H1 (cell line): ENCODE data around the gene HOXC5. TPM values are rescaled to one million over a fixed set of nuclear protein-coding genes. Genes with fewer than 3 reads are reported as not detected.

ENCODE experiments used
- CTCF ChIA-PET: fragments of 300-600 bp; sonication (Branson Sonifier 250); formaldehyde crosslinking; loops from one replicate; lab custom pipeline; 2021; ENCODE audit not compliant: partially characterized antibody; lab: Charles Lee
- POLR2A ChIA-PET: fragments of 300-600 bp; sonication (Branson Sonifier 250); formaldehyde crosslinking; loops from one replicate; lab custom pipeline; 2021; ENCODE audit warnings: inconsistent platforms; ENCODE audit not compliant: partially characterized antibody; lab: Charles Lee
- DNase-seq, 2 experiments: peaks; one replicate each; pipeline versions ENCODE4 v3.0.0 to v3.0.0-alpha.2; 2010 to 2022; ENCODE audit warnings: low spot score in 2 of 2, low read depth in 1 of 2, mixed read lengths in 1 of 2
- FAIRE-seq: peaks from 2 replicates; lab custom pipeline; 2011; peaks lifted over from hg19 to GRCh38; lab: Jason Lieb, UNC
- H2AFZ ChIP-seq: 2 replicates; pipeline ENCODE4 v1.8.1; 2012; ENCODE audit warnings: low read length, inconsistent platforms
- H2AK5ac ChIP-seq: 2 replicates; pipeline ENCODE4 v1.6.1; 2013; ENCODE audit warnings: low read depth, low read length
- H2BK120ac ChIP-seq: replicated peaks from 2 replicates; pipeline ENCODE3; 2013; ENCODE audit warnings: low read depth, low read length, inconsistent platforms
- H2BK12ac ChIP-seq: 2 replicates; pipeline ENCODE4 v1.6.1; 2013; ENCODE audit warnings: low read depth, low read length
- H2BK15ac ChIP-seq: 2 replicates; pipeline ENCODE4 v1.6.1; 2013; ENCODE audit warnings: low read length
- H2BK20ac ChIP-seq: 2 replicates; pipeline ENCODE4 v1.6.1; 2013; ENCODE audit warnings: low read length
- H2BK5ac ChIP-seq: 2 replicates; pipeline ENCODE4 v1.6.1; 2013; ENCODE audit warnings: low read depth, low read length
- H3K14ac ChIP-seq: 2 replicates; pipeline ENCODE4 v1.6.1; 2013; ENCODE audit warnings: inconsistent platforms; ENCODE audit not compliant: insufficient read length
- H3K18ac ChIP-seq: 2 replicates; pipeline ENCODE4 v1.6.1; 2013; ENCODE audit warnings: low read length; ENCODE audit errors: extremely low read depth
- H3K23ac ChIP-seq: 2 replicates; pipeline ENCODE4 v1.6.1; 2013; ENCODE audit warnings: inconsistent platforms; ENCODE audit not compliant: insufficient read length
- H3K23me2 ChIP-seq: 2 replicates; pipeline ENCODE4 v1.6.1; 2013; ENCODE audit warnings: low read depth, low read length
- H3K27ac ChIP-seq: 2 replicates; pipeline ENCODE4 v1.6.1; 2011; ENCODE audit warnings: low read depth, low read length, inconsistent platforms
- H3K27me3 ChIP-seq, 4 experiments: replicated peaks in 1 of 4; 1 replicate in 1 of 4; 2 replicates in 3 of 4; pipeline versions ENCODE4 v1.6.1 to v1.8.1; 2011 to 2013; ENCODE audit warnings: low read length in 3 of 4, mild to moderate bottlenecking in 3 of 4, inconsistent platforms in 2 of 4, mixed read lengths in 2 of 4, moderate library complexity in 1 of 4; ENCODE audit not compliant: control insufficient read depth in 3 of 4, insufficient read depth in 3 of 4; ENCODE audit errors: extremely low read depth in 1 of 4
- H3K36me3 ChIP-seq, 4 experiments: 2 replicates each; pipeline versions ENCODE4 v1.6.1 to v1.8.1; 2011 to 2013; ENCODE audit warnings: mild to moderate bottlenecking in 4 of 4, low read length in 3 of 4, moderate library complexity in 2 of 4, control low read depth in 1 of 4, inconsistent platforms in 1 of 4; ENCODE audit not compliant: insufficient read depth in 4 of 4, control insufficient read depth in 2 of 4
- H3K4ac ChIP-seq: replicated peaks from 2 replicates; pipeline ENCODE3; 2013; ENCODE audit warnings: low read length, low read depth, mixed read lengths, inconsistent platforms; ENCODE audit not compliant: insufficient read length
- H3K4me1 ChIP-seq, 4 experiments: replicated peaks in 1 of 4; 1 replicate in 1 of 4; 2 replicates in 3 of 4; pipeline versions ENCODE4 v1.6.1 to v1.8.1; 2011 to 2013; ENCODE audit warnings: low read length in 3 of 4, inconsistent platforms in 2 of 4, mixed read lengths in 1 of 4; ENCODE audit not compliant: insufficient read depth in 4 of 4, control insufficient read depth in 3 of 4
- H3K4me2 ChIP-seq, 2 experiments: 2 replicates each; pipeline versions ENCODE4 v1.6.1 to v1.8.1; 2011 to 2013; ENCODE audit warnings: low read depth in 2 of 2, low read length in 2 of 2, control low read depth in 1 of 2, inconsistent platforms in 1 of 2, mild to moderate bottlenecking in 1 of 2; ENCODE audit not compliant: insufficient read depth in 1 of 2
- H3K4me3 ChIP-seq, 4 experiments: fragments of 200-600, 300-600 bp in 1 of 4; sonication (generic), shearing (Covaris generic), sonication (Bioruptor Twin) in 1 of 4; 2 replicates each; pipeline versions ENCODE4 v1.5.1 to v1.8.1; 2011 to 2016; ENCODE audit warnings: low read length in 4 of 4, low read depth in 3 of 4, control low read depth in 2 of 4, inconsistent platforms in 2 of 4, mild to moderate bottlenecking in 2 of 4, mixed read lengths in 1 of 4, moderate library complexity in 1 of 4; ENCODE audit not compliant: insufficient read depth in 2 of 4; ENCODE audit errors: extremely low read depth in 1 of 4
- H3K56ac ChIP-seq: replicated peaks from 2 replicates; pipeline ENCODE3; 2013; ENCODE audit warnings: low read depth, mild to moderate bottlenecking, mixed read lengths, low read length, inconsistent platforms; ENCODE audit not compliant: insufficient read length
- H3K79me1 ChIP-seq: 2 replicates; pipeline ENCODE4 v1.6.1; 2013; ENCODE audit warnings: low read depth, low read length, control low read depth
- H3K79me2 ChIP-seq, 2 experiments: 2 replicates each; pipeline versions ENCODE4 v1.6.1 to v1.8.1; 2012 to 2013; ENCODE audit warnings: low read length in 2 of 2, mild to moderate bottlenecking in 2 of 2, inconsistent platforms in 1 of 2; ENCODE audit not compliant: insufficient read depth in 2 of 2, control insufficient read depth in 1 of 2
- H3K9ac ChIP-seq, 4 experiments: replicated peaks in 1 of 4; 1 replicate in 1 of 4; 2 replicates in 3 of 4; pipeline versions ENCODE4 v1.6.1 to v1.8.1; 2011 to 2013; ENCODE audit warnings: low read depth in 3 of 4, low read length in 3 of 4, control low read depth in 2 of 4, mild to moderate bottlenecking in 2 of 4, moderate library complexity in 2 of 4, inconsistent platforms in 1 of 4; ENCODE audit errors: extremely low read depth in 1 of 4
- H3K9me3 ChIP-seq, 2 experiments: 2 replicates each; pipeline versions ENCODE4 v1.6.1 to v1.8.1; 2012 to 2013; ENCODE audit warnings: mild to moderate bottlenecking in 2 of 2, moderate library complexity in 2 of 2, control low read depth in 1 of 2, inconsistent platforms in 1 of 2, low read depth in 1 of 2, low read length in 1 of 2, mixed read lengths in 1 of 2; ENCODE audit not compliant: insufficient read depth in 2 of 2
- H4K20me1 ChIP-seq, 2 experiments: replicated peaks in 1 of 2; 2 replicates each; pipeline versions ENCODE3 to v1.8.1; 2011 to 2013; ENCODE audit warnings: inconsistent platforms in 2 of 2, low read length in 2 of 2, mild to moderate bottlenecking in 1 of 2; ENCODE audit not compliant: insufficient read depth in 2 of 2, control insufficient read depth in 1 of 2
- H4K5ac ChIP-seq: 2 replicates; pipeline ENCODE4 v1.6.1; 2013; ENCODE audit warnings: low read length, low read depth, mixed read lengths, inconsistent platforms; ENCODE audit not compliant: insufficient read length
- H4K8ac ChIP-seq: 2 replicates; pipeline ENCODE4 v1.8.0; 2013; ENCODE audit warnings: mild to moderate bottlenecking, moderate library complexity, low read length, inconsistent platforms; ENCODE audit not compliant: insufficient read depth; ENCODE audit errors: extremely low read depth
- H4K91ac ChIP-seq: replicated peaks from 2 replicates; pipeline ENCODE3; 2013; ENCODE audit warnings: low read length, mixed read lengths, inconsistent platforms; ENCODE audit not compliant: insufficient read length
- BACH1 ChIP-seq: IDR thresholded peaks from 2 replicates; pipeline ENCODE4 v1.6.1; 2012; ENCODE audit warnings: low read length, improper control_type of control experiment
- CBX8 ChIP-seq: fragments of 300-800, 300-1000 bp; sonication (generic); IDR thresholded peaks from 2 replicates; pipeline ENCODE4 v1.7.1; 2016; ENCODE audit warnings: low read depth, low read length, borderline replicate concordance
- EZH2 ChIP-seq: fragments of 200-600 bp; sonication (generic); IDR thresholded peaks from 2 replicates; pipeline ENCODE4 v1.7.1; 2012; ENCODE audit warnings: low read depth, mild to moderate bottlenecking, moderate library complexity, low read length, inconsistent platforms; ENCODE audit not compliant: severe bottlenecking
- SP4 ChIP-seq: IDR thresholded peaks from 2 replicates; pipeline ENCODE4 v1.6.1; 2012; ENCODE audit warnings: low read length, inconsistent platforms
- SUZ12 ChIP-seq: fragments of 200-600 bp; sonication (generic); IDR thresholded peaks from 2 replicates; pipeline ENCODE4 v1.6.1; 2012; ENCODE audit warnings: mild to moderate bottlenecking, inconsistent platforms, low read length, moderate library complexity, mixed read lengths
- WGBS, 2 experiments: shearing (Covaris generic) in 1 of 2; methylation state at CpG; one replicate each; pipeline versions ENCODE4 v1.1.6 to v1.1.7; 2013 to 2015; ENCODE audit warnings: low lambda C conversion rate in 2 of 2, mixed read lengths in 2 of 2, inconsistent platforms in 1 of 2, low coverage in 1 of 2, missing lambda C conversion rate in 1 of 2; ENCODE audit not compliant: insufficient replicate concordance in 2 of 2, insufficient coverage in 1 of 2, insufficient read length in 1 of 2; ENCODE audit errors: extremely low coverage in 1 of 2, missing lambda C conversion rate in 1 of 2; 5-methylcytosine and 5-hydroxymethylcytosine counted together
- polyA plus RNA-seq, 7 experiments: library from polyadenylated mRNA; depleted of rRNA in 3 of 7; stranded (reverse) in 5 of 7; unstranded in 2 of 7; fragments of >200 nt in 5 of 7; fragments of 200-250 nt in 2 of 7; gene quantifications; 1 replicate in 5 of 7; 2 replicates in 1 of 7; 4 replicates in 1 of 7; pipeline versions ENCODE4 v1.2.1 to v1.2.3, GENCODE V29; 2011 to 2013; ENCODE audit warnings: missing spikeins in 2 of 7, mixed read lengths in 2 of 7
- total RNA-seq: library from RNA; stranded (reverse); fragmentation: NEBNext Ultra II Directional; extraction: Animal tissue kit (Norgen Biotek cat#: 25700); gene quantifications from 2 replicates; pipeline ENCODE4 v1.2.1, GENCODE V29; 2021

HOXC5 gene
- total and polyA plus RNA-seq, 2 of the 8 experiments (the other 6 are each of a cell fraction or from before 2014, with no cell fraction given): not detected

- no peak overlapping the region for H2BK120ac ChIP-seq
- H3K79me1 ChIP-seq: no peaks in the 10 kb centered on the region
- no peak overlapping the region for H4K8ac ChIP-seq
- no peaks in the 10 kb centered on the region for H3K79me2 ChIP-seq
- no peak overlapping the region for H2BK15ac ChIP-seq
- H3K36me3 ChIP-seq: no peaks in the 10 kb centered on the region; a peak in 1 of 8 replicates
- H3K27me3 ChIP-seq: peaks cover 95 to 100% (median 100%) of the 10 kb centered on the region in 4 experiments
- H4K5ac ChIP-seq: no peak overlapping the region
- no peak overlapping the region for H3K27ac ChIP-seq
- 0 out of 2 replicates have a peak, but pooled peaks have one; percentile 61 for TF ChIP-seq CBX8
- TF ChIP-seq SP4: no peak
- TF ChIP-seq EZH2: peak; percentile 12
- TF ChIP-seq SUZ12: peak; percentile 32
- no peak for TF ChIP-seq BACH1
- H2AFZ ChIP-seq: no peak overlapping the region
- no peak overlapping the region for H3K4ac ChIP-seq
- peaks cover 11 to 35% of the 10 kb centered on the region in 2 experiments for H4K20me1 ChIP-seq
- H2BK5ac ChIP-seq: no peak overlapping the region
- H4K91ac ChIP-seq: no peak overlapping the region
- H3K56ac ChIP-seq: no peak overlapping the region
- CTCF ChIA-PET: no interaction called here
- H3K4me1 ChIP-seq: peaks cover 0 to 12% (median 4%) of the 10 kb centered on the region in 4 experiments; a peak in 6 of 7 replicates
- H3K23me2 ChIP-seq: peaks cover 3% of the 10 kb centered on the region; the same call in 1 of the 2 replicates
- no peak overlapping the region for H3K18ac ChIP-seq
- no peak overlapping the region for H2AK5ac ChIP-seq
- H3K4me3 ChIP-seq: no peak overlapping the region
- WGBS, 2 experiments: 21% methylated on average over 10 of the region's 10 CpGs; no CpG with 5 or more reads in 1 of the 2 experiments
- DNase-seq (no peak), FAIRE-seq (no peak)
- H3K9ac ChIP-seq: no peak overlapping the region
- 0 out of 2 replicates have a peak overlapping the region, but pooled peaks have one; percentile 48 for H2BK20ac ChIP-seq
- no peak overlapping the region for H3K23ac ChIP-seq
- H3K4me2 ChIP-seq: peak overlapping the region in 1 of 2 experiments; percentile 28; a peak in 1 of 4 replicates
- H3K9me3 ChIP-seq: no peaks in the 10 kb centered on the region
- no peak overlapping the region for H3K14ac ChIP-seq
- POLR2A ChIA-PET: interaction anchor here (1.5 kb wide), 1 partner anchor 20 kb away, joined by 4 read pairs; the partner anchor contains the start of gene HOXC9
- H2BK12ac ChIP-seq: 0 out of 2 replicates have a peak overlapping the region, but pooled peaks have one; percentile 27
Measured at GRCh38 chr12:54019924-54020590, 12.8 kb upstream of the HOXC5 start.
